ENCODE measurements around the gene EFNA5.

DNA sequence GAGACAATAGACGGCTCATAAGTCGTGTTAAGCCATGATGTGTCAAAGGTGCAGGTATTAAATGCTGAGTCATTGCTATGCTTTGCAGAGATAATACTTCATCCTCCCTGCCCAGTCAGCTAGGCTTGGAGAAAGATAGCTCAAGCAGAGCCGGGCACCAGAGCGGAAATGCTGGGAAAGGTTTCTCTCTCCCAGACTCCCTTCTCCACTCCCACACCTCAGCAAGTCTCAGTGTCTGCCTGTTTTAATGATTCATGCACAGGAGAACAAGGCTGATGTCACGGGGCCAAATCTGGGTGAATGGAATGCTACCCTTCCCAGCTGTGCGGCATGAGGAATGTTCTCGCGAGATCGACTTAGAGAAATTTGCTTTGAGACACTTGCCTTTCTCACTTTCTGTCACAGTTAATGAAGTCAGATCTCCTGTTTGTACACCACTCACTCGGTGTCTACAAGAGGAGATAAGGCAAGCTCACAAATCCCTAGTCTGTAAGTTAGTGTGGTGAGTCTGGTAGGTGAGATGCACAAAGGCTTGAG, 204.4 kb downstream of the EFNA5 start:
- TF ChIP-seq POLR2A (IDR thresholded peaks at IDR 0.05; ENCODE audit: low read length) (no peak), GATA1 (IDR thresholded peaks at IDR 0.05; ENCODE audit: low read depth, low read length) (no peak)

Data from erythroblast (primary cell).